HepG2 (cell line): ENCODE measurements around the gene NR2C1. TPM values are rescaled to one million over a fixed set of nuclear protein-coding genes. Genes with fewer than 3 reads are reported as not detected.

Experiments used
- E2F1 ChIP-seq: sonication (generic); formaldehyde crosslinking; IDR thresholded peaks from 2 replicates; pipeline ENCODE4 v1.5.0; 2020; ENCODE audit warnings: missing genetic modification reagents
- MAFF ChIP-seq: IDR thresholded peaks from 2 replicates; pipeline ENCODE4 v1.6.1; 2011; ENCODE audit warnings: low read depth, low read length, improper control_type of control experiment
- MIER2 ChIP-seq: IDR thresholded peaks from 2 replicates; pipeline ENCODE4 v1.6.1; 2016; ENCODE audit warnings: missing biosample characterization, missing genetic modification reagents
- NBN ChIP-seq: fragments of 450-650 bp; conservative IDR thresholded peaks from 2 replicates; pipeline ENCODE4 v1.6.1; 2017
- NCOR1 ChIP-seq: fragments of 200-600 bp; sonication (generic); IDR thresholded peaks from 2 replicates; pipeline ENCODE4 v1.7.0; 2017; ENCODE audit warnings: antibody characterized with exemption, low read length, borderline replicate concordance
- SAFB2 ChIP-seq: sonication (generic); formaldehyde crosslinking; IDR thresholded peaks from 2 replicates; pipeline ENCODE4 v1.5.1; 2020; ENCODE audit warnings: missing genetic modification reagents, low read depth, mild to moderate bottlenecking, borderline replicate concordance
- SIN3A ChIP-seq: IDR thresholded peaks from 2 replicates; pipeline ENCODE4 v1.6.1; 2011; ENCODE audit warnings: low read depth, mild to moderate bottlenecking, control low read depth, low read length, borderline replicate concordance
- STAT6 ChIP-seq: sonication (generic); formaldehyde crosslinking; IDR thresholded peaks from 2 replicates; pipeline ENCODE4 v1.4.0; 2020; ENCODE audit warnings: missing genetic modification reagents, mild to moderate bottlenecking, borderline replicate concordance
- ZMYM3 ChIP-seq: sonication (generic); formaldehyde crosslinking; IDR thresholded peaks from 2 replicates; pipeline ENCODE4 v1.5.1; 2020; ENCODE audit warnings: mild to moderate bottlenecking, missing genetic modification reagents
- ZNF232 ChIP-seq: sonication (generic); formaldehyde crosslinking; IDR thresholded peaks from 2 replicates; pipeline ENCODE4 v1.4.0; 2020; ENCODE audit warnings: missing genetic modification reagents, borderline replicate concordance
- ZNF547 ChIP-seq: sonication (generic); formaldehyde crosslinking; IDR thresholded peaks from 2 replicates; pipeline ENCODE4 v1.5.1; 2020; ENCODE audit warnings: mild to moderate bottlenecking, missing genetic modification reagents
- ZNF780A ChIP-seq: sonication (generic); formaldehyde crosslinking; IDR thresholded peaks from 2 replicates; pipeline ENCODE4 v1.8.0; 2022; ENCODE audit warnings: mild to moderate bottlenecking, missing genetic modification reagents, moderate library complexity
- polyA plus RNA-seq, 8 experiments: library from polyadenylated mRNA; depleted of rRNA in 3 of 8; stranded (reverse) in 7 of 8; unstranded in 1 of 8; fragments of >200 nt; fragmentation: Illumina TruSeq in 4 of 8; extraction: Trizol in 4 of 8; gene quantifications; 2 replicates each; pipeline versions ENCODE4 v1.2.1 to v1.2.3, GENCODE V29; 2011 to 2016; ENCODE audit warnings: low read depth in 4 of 8, missing spikeins in 1 of 8, mixed read lengths in 1 of 8; ENCODE audit not compliant: insufficient read depth in 1 of 8
- total RNA-seq, 5 experiments: library from RNA; depleted of rRNA; stranded (reverse); fragments of >200 nt; fragmentation: Illumina TruSeq; extraction: Trizol; gene quantifications; 2 replicates each; pipeline ENCODE4 v1.2.3, GENCODE V29; 2016; ENCODE audit warnings: low read depth in 1 of 5
- TF ChIP-seq, protein P1 (sequence below): sonication (generic); formaldehyde crosslinking; IDR thresholded peaks from 2 replicates; pipeline ENCODE4 v1.4.0; 2020; ENCODE audit warnings: missing genetic modification reagents
- TF ChIP-seq, protein P2 (sequence below): sonication (generic); formaldehyde crosslinking; IDR thresholded peaks from 2 replicates; pipeline ENCODE4 v1.9.0; 2021; ENCODE audit warnings: mild to moderate bottlenecking, missing genetic modification reagents
- TF ChIP-seq, protein P3 (sequence below): sonication (generic); formaldehyde crosslinking; IDR thresholded peaks from 2 replicates; pipeline ENCODE4 v1.5.0; 2020; ENCODE audit warnings: missing genetic modification reagents

NR2C1 gene
- total and polyA plus RNA-seq, 2 of the 13 experiments (the other 11 are each of a cell fraction or from before 2014, with no cell fraction given) = 38.0 to 70.8 TPM

GRCh38 chr12:95003213-95003920 lies 70.1 kb downstream of the NR2C1 start, which contains the start of gene NDUFA12 (continued):
- TF ChIP-seq SIN3A = peak; percentile 80; the same call in 1 of the 2 replicates
- peak; percentile 79; the same call in 1 of the 2 replicates for TF ChIP-seq MIER2 (CRISPR knock-in tag)
- TF ChIP-seq MAFF = no peak
- TF ChIP-seq ZMYM3 (CRISPR knock-in tag) = peak; percentile 85
- TF ChIP-seq ZNF780A (CRISPR knock-in tag) = no peak
- TF ChIP-seq NBN = no peak
- peak; percentile 57; the same call in 1 of the 2 replicates for TF ChIP-seq ZNF232 (CRISPR knock-in tag)
- TF ChIP-seq NCOR1 = no peak
- TF ChIP-seq, protein P1, sequence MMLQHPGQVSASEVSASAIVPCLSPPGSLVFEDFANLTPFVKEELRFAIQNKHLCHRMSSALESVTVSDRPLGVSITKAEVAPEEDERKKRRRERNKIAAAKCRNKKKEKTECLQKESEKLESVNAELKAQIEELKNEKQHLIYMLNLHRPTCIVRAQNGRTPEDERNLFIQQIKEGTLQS = no peak
- TF ChIP-seq STAT6 (CRISPR knock-in tag) = no peak; the same call in 1 of the 2 replicates
- TF ChIP-seq SAFB2 (CRISPR knock-in tag) = no peak
- TF ChIP-seq, protein P2, sequence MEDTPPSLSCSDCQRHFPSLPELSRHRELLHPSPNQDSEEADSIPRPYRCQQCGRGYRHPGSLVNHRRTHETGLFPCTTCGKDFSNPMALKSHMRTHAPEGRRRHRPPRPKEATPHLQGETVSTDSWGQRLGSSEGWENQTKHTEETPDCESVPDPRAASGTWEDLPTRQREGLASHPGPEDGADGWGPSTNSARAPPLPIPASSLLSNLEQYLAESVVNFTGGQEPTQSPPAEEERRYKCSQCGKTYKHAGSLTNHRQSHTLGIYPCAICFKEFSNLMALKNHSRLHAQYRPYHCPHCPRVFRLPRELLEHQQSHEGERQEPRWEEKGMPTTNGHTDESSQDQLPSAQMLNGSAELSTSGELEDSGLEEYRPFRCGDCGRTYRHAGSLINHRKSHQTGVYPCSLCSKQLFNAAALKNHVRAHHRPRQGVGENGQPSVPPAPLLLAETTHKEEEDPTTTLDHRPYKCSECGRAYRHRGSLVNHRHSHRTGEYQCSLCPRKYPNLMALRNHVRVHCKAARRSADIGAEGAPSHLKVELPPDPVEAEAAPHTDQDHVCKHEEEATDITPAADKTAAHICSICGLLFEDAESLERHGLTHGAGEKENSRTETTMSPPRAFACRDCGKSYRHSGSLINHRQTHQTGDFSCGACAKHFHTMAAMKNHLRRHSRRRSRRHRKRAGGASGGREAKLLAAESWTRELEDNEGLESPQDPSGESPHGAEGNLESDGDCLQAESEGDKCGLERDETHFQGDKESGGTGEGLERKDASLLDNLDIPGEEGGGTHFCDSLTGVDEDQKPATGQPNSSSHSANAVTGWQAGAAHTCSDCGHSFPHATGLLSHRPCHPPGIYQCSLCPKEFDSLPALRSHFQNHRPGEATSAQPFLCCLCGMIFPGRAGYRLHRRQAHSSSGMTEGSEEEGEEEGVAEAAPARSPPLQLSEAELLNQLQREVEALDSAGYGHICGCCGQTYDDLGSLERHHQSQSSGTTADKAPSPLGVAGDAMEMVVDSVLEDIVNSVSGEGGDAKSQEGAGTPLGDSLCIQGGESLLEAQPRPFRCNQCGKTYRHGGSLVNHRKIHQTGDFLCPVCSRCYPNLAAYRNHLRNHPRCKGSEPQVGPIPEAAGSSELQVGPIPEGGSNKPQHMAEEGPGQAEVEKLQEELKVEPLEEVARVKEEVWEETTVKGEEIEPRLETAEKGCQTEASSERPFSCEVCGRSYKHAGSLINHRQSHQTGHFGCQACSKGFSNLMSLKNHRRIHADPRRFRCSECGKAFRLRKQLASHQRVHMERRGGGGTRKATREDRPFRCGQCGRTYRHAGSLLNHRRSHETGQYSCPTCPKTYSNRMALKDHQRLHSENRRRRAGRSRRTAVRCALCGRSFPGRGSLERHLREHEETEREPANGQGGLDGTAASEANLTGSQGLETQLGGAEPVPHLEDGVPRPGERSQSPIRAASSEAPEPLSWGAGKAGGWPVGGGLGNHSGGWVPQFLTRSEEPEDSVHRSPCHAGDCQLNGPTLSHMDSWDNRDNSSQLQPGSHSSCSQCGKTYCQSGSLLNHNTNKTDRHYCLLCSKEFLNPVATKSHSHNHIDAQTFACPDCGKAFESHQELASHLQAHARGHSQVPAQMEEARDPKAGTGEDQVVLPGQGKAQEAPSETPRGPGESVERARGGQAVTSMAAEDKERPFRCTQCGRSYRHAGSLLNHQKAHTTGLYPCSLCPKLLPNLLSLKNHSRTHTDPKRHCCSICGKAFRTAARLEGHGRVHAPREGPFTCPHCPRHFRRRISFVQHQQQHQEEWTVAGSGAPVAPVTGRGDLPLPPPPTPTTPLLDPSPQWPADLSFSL (CRISPR knock-in tag) = no peak
- TF ChIP-seq ZNF547 (CRISPR knock-in tag) = peak; percentile 86; the same call in 1 of the 2 replicates
- TF ChIP-seq E2F1 (CRISPR knock-in tag) = peak; percentile 52; the same call in 1 of the 2 replicates
- TF ChIP-seq, protein P3, sequence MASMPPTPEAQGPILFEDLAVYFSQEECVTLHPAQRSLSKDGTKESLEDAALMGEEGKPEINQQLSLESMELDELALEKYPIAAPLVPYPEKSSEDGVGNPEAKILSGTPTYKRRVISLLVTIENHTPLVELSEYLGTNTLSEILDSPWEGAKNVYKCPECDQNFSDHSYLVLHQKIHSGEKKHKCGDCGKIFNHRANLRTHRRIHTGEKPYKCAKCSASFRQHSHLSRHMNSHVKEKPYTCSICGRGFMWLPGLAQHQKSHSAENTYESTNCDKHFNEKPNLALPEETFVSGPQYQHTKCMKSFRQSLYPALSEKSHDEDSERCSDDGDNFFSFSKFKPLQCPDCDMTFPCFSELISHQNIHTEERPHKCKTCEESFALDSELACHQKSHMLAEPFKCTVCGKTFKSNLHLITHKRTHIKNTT (CRISPR knock-in tag) = no peak
